Trophoblast cell (in vitro differentiated cells and primary cell): ENCODE data around the gene GRIN3A.

ENCODE experiments used
- DNase-seq, 2 donors: peaks; one replicate each; pipeline ENCODE4 v3.0.0-alpha.2; 2016
- H2AFZ ChIP-seq: 2 replicates; pipeline ENCODE4 v1.6.1; 2013; ENCODE audit warnings: low read length, moderate library complexity, mild to moderate bottlenecking; ENCODE audit not compliant: insufficient read depth, poor library complexity
- H2AK5ac ChIP-seq: 2 replicates; pipeline ENCODE4 v1.6.1; 2013; ENCODE audit warnings: mild to moderate bottlenecking, low read length
- H2BK120ac ChIP-seq: 2 replicates; pipeline ENCODE4 v1.6.1; 2013; ENCODE audit warnings: low read length, mild to moderate bottlenecking, moderate library complexity; ENCODE audit not compliant: insufficient read depth, poor library complexity
- H2BK12ac ChIP-seq: 2 replicates; pipeline ENCODE4 v1.6.1; 2013; ENCODE audit warnings: mild to moderate bottlenecking, low read length, moderate library complexity
- H2BK5ac ChIP-seq: 2 replicates; pipeline ENCODE4 v1.6.1; 2013; ENCODE audit warnings: low read length, low read depth, moderate library complexity, mild to moderate bottlenecking; ENCODE audit not compliant: poor library complexity
- H3K14ac ChIP-seq: 2 replicates; pipeline ENCODE4 v1.6.1; 2013; ENCODE audit warnings: mild to moderate bottlenecking, low read length
- H3K18ac ChIP-seq: 2 replicates; pipeline ENCODE4 v1.6.1; 2013; ENCODE audit warnings: mild to moderate bottlenecking, low read length
- H3K23ac ChIP-seq: 2 replicates; pipeline ENCODE4 v1.6.1; 2013; ENCODE audit warnings: low read length
- H3K27ac ChIP-seq: 2 replicates; pipeline ENCODE4 v1.5.1; 2013; ENCODE audit warnings: low read depth, mild to moderate bottlenecking, inconsistent platforms, low read length, moderate library complexity
- H3K27me3 ChIP-seq: 2 replicates; pipeline ENCODE4 v1.6.1; 2013; ENCODE audit warnings: inconsistent platforms, mild to moderate bottlenecking, low read length, moderate library complexity; ENCODE audit not compliant: insufficient read depth
- H3K36me3 ChIP-seq, 2 experiments: 1 replicate in 1 of 2; 2 replicates in 1 of 2; pipeline ENCODE4 v1.6.1; 2013; ENCODE audit warnings: low read length in 2 of 2, mild to moderate bottlenecking in 2 of 2, moderate library complexity in 1 of 2; ENCODE audit not compliant: insufficient read depth in 2 of 2, control insufficient read depth in 1 of 2
- H3K4ac ChIP-seq: 2 replicates; pipeline ENCODE4 v1.6.1; 2013; ENCODE audit warnings: low read depth, mild to moderate bottlenecking, low read length, moderate library complexity
- H3K4me1 ChIP-seq, 2 experiments: 1 replicate in 1 of 2; 2 replicates in 1 of 2; pipeline ENCODE4 v1.6.1; 2013; ENCODE audit warnings: low read length in 2 of 2, mild to moderate bottlenecking in 2 of 2, moderate library complexity in 1 of 2; ENCODE audit not compliant: insufficient read depth in 2 of 2, control insufficient read depth in 1 of 2
- H3K4me2 ChIP-seq: 2 replicates; pipeline ENCODE4 v1.6.1; 2013; ENCODE audit warnings: inconsistent platforms, mild to moderate bottlenecking, low read length, moderate library complexity
- H3K4me3 ChIP-seq: 2 replicates; pipeline ENCODE4 v1.5.1; 2013; ENCODE audit warnings: mild to moderate bottlenecking, low read depth, low read length, inconsistent platforms
- H3K79me1 ChIP-seq: one replicate; pipeline ENCODE4 v1.6.1; 2013; ENCODE audit warnings: low read length
- H3K79me2 ChIP-seq: 2 replicates; pipeline ENCODE4 v1.6.1; 2013; ENCODE audit warnings: low read length, mild to moderate bottlenecking; ENCODE audit not compliant: control insufficient read depth, insufficient read depth, poor library complexity
- H3K9ac ChIP-seq: 2 replicates; pipeline ENCODE4 v1.6.1; 2013; ENCODE audit warnings: mild to moderate bottlenecking, low read length
- H3K9me3 ChIP-seq: 2 replicates; pipeline ENCODE4 v1.6.1; 2013; ENCODE audit warnings: low read depth, mild to moderate bottlenecking, control low read depth, inconsistent platforms, low read length; ENCODE audit not compliant: insufficient read depth
- H4K12ac ChIP-seq: 2 replicates; pipeline ENCODE4 v1.6.1; 2013; ENCODE audit warnings: low read depth, mild to moderate bottlenecking, low read length, moderate library complexity
- H4K8ac ChIP-seq: 2 replicates; pipeline ENCODE4 v1.6.1; 2013; ENCODE audit warnings: low read depth, mild to moderate bottlenecking, low read length, moderate library complexity
- H4K91ac ChIP-seq: one replicate; pipeline ENCODE4 v1.6.1; 2013; ENCODE audit warnings: low read depth, mild to moderate bottlenecking, low read length, moderate library complexity
- WGBS: extraction: QIAGEN DNeasy Blood & Tissue Kit; methylation state at CpG from one replicate; pipeline ENCODE4 v1.1.7; 2013; ENCODE audit warnings: missing lambda C conversion rate; ENCODE audit not compliant: insufficient read length, insufficient coverage; ENCODE audit errors: extremely low coverage; 5-methylcytosine and 5-hydroxymethylcytosine counted together

GRIN3A gene

DNA sequence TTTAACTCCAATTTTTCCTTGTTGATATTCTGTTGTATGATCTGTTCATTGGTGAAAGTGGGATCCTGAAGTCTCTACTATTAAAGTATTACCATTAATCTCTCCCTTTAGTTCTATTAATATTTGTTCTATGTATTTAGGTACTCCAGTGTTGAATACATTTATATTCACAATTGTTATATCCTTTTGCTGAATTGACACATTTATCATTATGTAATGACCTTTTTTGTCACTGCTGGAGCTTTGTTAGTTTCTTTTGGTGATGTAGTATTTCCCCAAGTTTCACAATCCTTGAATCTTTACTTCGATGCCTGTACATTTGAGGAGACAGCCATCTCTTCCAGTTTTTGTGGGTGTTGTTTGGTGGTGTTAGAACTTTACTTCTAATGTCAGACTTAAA is 90.0 kb downstream of the GRIN3A start:
- no peak overlapping the region for H3K23ac ChIP-seq
- H4K8ac ChIP-seq: no peak overlapping the region
- H2BK5ac ChIP-seq: no peak overlapping the region
- no peaks in the 10 kb centered on the region for H3K36me3 ChIP-seq
- H3K79me1 ChIP-seq: no peaks in the 10 kb centered on the region
- H3K27ac ChIP-seq: no peak overlapping the region
- no peaks in the 10 kb centered on the region for H3K79me2 ChIP-seq
- no peak overlapping the region for H3K4me3 ChIP-seq
- H3K14ac ChIP-seq: no peak overlapping the region
- WGBS: no CpG with 5 or more reads among the region's 1 CpG
- H3K4me1 ChIP-seq: no peaks in the 10 kb centered on the region
- H3K4me2 ChIP-seq: no peak overlapping the region
- H4K91ac ChIP-seq: no peak overlapping the region
- no peak for DNase-seq
- no peak overlapping the region for H2AK5ac ChIP-seq
- no peaks in the 10 kb centered on the region for H3K9me3 ChIP-seq
- no peak overlapping the region for H2AFZ ChIP-seq
- no peak overlapping the region for H3K4ac ChIP-seq
- H2BK120ac ChIP-seq: no peak overlapping the region
- no peak overlapping the region for H2BK12ac ChIP-seq
- H3K27me3 ChIP-seq: no peaks in the 10 kb centered on the region
- no peak overlapping the region for H3K9ac ChIP-seq
- no peak overlapping the region for H3K18ac ChIP-seq
- no peak overlapping the region for H4K12ac ChIP-seq

DNA sequence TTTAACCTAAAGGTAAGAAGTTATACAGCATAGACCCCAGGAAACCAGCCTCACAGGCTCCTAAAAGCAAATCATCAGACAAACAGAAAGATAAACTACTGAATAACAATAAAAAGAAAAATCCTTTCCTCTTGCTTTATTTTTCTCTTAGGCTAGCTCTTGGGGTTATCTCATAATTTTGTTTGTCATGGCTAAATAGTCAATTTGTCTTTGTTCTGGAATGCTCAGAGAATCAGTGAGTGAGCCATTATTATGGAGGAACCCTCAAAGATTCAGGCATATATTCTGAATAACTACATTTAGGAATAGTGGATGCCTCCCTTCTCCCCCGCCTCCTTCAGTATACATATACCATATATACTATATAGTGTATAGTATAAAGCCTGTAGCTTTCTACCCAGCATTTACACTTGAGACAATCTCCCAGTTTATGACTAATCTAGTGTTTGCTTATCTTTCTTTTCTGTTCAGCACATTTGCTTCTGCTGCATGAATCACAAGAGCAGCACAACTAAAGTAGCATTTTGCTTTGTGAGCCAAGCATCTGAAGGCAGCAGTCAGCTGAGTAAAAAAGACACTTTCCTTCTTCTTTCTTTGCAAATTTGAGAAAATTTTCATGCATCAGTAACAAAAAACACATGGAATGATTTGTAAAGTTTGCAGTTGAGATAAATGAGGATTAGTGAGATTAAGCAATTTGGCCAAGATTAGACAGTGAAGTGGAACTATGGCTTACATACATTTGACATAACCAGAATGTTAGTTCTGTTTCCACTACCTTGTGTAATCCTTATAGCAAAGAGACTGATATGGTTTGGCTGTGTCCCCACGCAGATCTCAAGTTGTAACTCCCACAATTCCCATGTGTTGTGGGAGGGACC is 98.4 kb downstream of the GRIN3A start:
- Histone ChIP-seq H3K79me1 (no peaks in the 10 kb centered on the region), H3K27me3 (no peaks in the 10 kb centered on the region), H3K4me1 (no peaks in the 10 kb centered on the region), H3K4me2 (no peak overlapping the region), H4K12ac (no peak overlapping the region), H2BK120ac (no peak overlapping the region), H2BK5ac (no peak overlapping the region), H2AK5ac (no peak overlapping the region), H3K23ac (no peak overlapping the region), H3K9me3 (peaks cover 2% of the 10 kb centered on the region), H2BK12ac (no peak overlapping the region), H4K8ac (no peak overlapping the region), H2AFZ (no peak overlapping the region), H3K79me2 (no peaks in the 10 kb centered on the region), H3K4ac (no peak overlapping the region), H3K36me3 (no peaks in the 10 kb centered on the region), H3K18ac (no peak overlapping the region), H3K27ac (no peak overlapping the region), H3K9ac (no peak overlapping the region), H4K91ac (no peak overlapping the region), H3K4me3 (no peak overlapping the region), H3K14ac (no peak overlapping the region)
- no peak for DNase-seq
- WGBS: no CpG with 5 or more reads among the region's 2 CpGs

DNA sequence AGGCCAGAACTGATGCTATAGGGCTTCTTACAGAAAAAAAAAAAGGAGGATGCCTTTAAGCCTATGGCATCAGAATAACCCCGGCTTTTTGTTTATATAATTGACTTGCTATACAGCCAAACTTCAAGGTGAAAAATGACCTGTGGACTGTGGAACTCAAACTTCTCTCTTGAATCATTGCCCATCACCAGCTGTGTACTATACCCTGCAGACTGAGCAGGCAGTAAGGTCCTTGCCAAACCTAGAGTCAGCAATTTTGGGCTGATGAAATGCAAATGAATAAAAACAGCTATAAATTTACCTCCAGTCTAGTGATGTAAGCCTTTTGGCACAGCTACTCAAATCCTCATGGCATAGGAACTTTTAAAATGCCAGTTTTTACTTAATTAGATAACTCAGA is 99.1 kb downstream of the GRIN3A start:
- Histone ChIP-seq H3K79me1 (no peaks in the 10 kb centered on the region), H3K79me2 (no peaks in the 10 kb centered on the region), H3K4me3 (no peak overlapping the region), H3K4me2 (no peak overlapping the region), H3K27ac (no peak overlapping the region), H3K36me3 (no peaks in the 10 kb centered on the region), H2BK5ac (no peak overlapping the region), H2AFZ (no peak overlapping the region), H4K12ac (no peak overlapping the region), H4K8ac (no peak overlapping the region), H3K4ac (no peak overlapping the region), H3K23ac (no peak overlapping the region), H3K9ac (no peak overlapping the region), H2BK120ac (no peak overlapping the region), H4K91ac (no peak overlapping the region), H3K14ac (no peak overlapping the region), H2BK12ac (no peak overlapping the region), H3K18ac (no peak overlapping the region), H3K9me3 (peaks cover 2% of the 10 kb centered on the region), H3K4me1 (no peaks in the 10 kb centered on the region), H2AK5ac (no peak overlapping the region), H3K27me3 (no peaks in the 10 kb centered on the region)
- no peak for DNase-seq
- WGBS: no CpG with 5 or more reads among the region's 1 CpG

DNA sequence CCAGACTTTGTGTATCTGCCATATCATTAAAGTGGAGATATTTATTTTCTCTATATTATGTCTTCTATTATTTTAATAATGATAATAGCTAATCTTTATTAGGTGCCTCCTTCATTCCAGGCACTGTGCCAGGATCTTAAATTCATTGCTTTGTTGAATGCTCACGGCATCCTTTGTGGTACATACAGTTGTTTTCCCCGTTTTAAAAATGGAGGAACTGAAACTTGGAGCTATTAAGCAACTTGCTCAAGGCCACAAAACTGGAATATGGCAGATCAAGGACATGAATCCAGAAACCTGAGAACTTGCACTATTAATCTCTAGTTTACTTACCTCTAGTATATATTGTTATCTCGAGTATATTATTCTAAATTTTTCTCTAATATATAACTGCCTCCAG is 102.2 kb downstream of the GRIN3A start:
- H3K9me3 ChIP-seq: no peaks in the 10 kb centered on the region
- no peak overlapping the region for H3K4ac ChIP-seq
- H3K23ac ChIP-seq: no peak overlapping the region
- H4K91ac ChIP-seq: no peak overlapping the region
- no peaks in the 10 kb centered on the region for H3K27me3 ChIP-seq
- H2AK5ac ChIP-seq: no peak overlapping the region
- no peak overlapping the region for H3K27ac ChIP-seq
- H3K4me2 ChIP-seq: no peak overlapping the region
- H3K9ac ChIP-seq: no peak overlapping the region
- no peaks in the 10 kb centered on the region for H3K4me1 ChIP-seq
- no peak overlapping the region for H3K14ac ChIP-seq
- H2BK5ac ChIP-seq: no peak overlapping the region
- no peak overlapping the region for H4K8ac ChIP-seq
- WGBS: no CpG with 5 or more reads among the region's 3 CpGs
- no peak overlapping the region for H3K4me3 ChIP-seq
- no peak overlapping the region for H4K12ac ChIP-seq
- no peak overlapping the region for H2AFZ ChIP-seq
- no peak overlapping the region for H2BK12ac ChIP-seq
- H3K36me3 ChIP-seq: no peaks in the 10 kb centered on the region
- no peak overlapping the region for H3K18ac ChIP-seq
- no peak overlapping the region for H2BK120ac ChIP-seq
- DNase-seq: no peak
- no peaks in the 10 kb centered on the region for H3K79me1 ChIP-seq
- H3K79me2 ChIP-seq: no peaks in the 10 kb centered on the region
